VCaP (cell line): ENCODE measurements around the gene CTLA4.
"Not testable (repeated sequence)": the region's sequence is repeated elsewhere in the genome, so short reads cannot be mapped to it uniquely, and the experiment has no call there.

Source experiments
- H3K27ac ChIP-seq: fragments of 450-650 bp; 2 replicates; pipeline ENCODE4 v1.5.1; 2017
- CTCF ChIP-seq: fragments of 450-650 bp; conservative IDR thresholded peaks from 2 replicates; pipeline ENCODE4 v1.5.1; 2017; ENCODE audit warnings: mild to moderate bottlenecking, moderate library complexity

CTLA4 gene

GRCh38 chr2:203880557-203881125, 13.1 kb downstream of the CTLA4 start:
- no peak overlapping the region for H3K27ac ChIP-seq
- TF ChIP-seq CTCF = no peak

- not testable (repeated sequence) for H3K27ac ChIP-seq
Measured at GRCh38 chr2:203881185-203881584, 13.6 kb downstream of the CTLA4 start.

GRCh38 chr2:203882551-203882950, 15.0 kb downstream of the CTLA4 start:
- TF ChIP-seq CTCF = no peak
- no peak overlapping the region for H3K27ac ChIP-seq

- H3K27ac ChIP-seq = peak overlapping the region; percentile 50
- no peak for TF ChIP-seq CTCF
Measured at GRCh38 chr2:203886661-203887151, 19.1 kb downstream of the CTLA4 start.

GRCh38 chr2:203887677-203888076, 20.1 kb downstream of the CTLA4 start:
- TF ChIP-seq CTCF = no peak

GRCh38 chr2:203889542-203889941, 22.0 kb downstream of the CTLA4 start:
- no peak for TF ChIP-seq CTCF
- H3K27ac ChIP-seq = no peak overlapping the region

More at GRCh38 chr2:203887677-203888076, 20.1 kb downstream of the CTLA4 start:
- peak overlapping the region; percentile 50 for H3K27ac ChIP-seq

GRCh38 chr2:203889944-203890343, 22.4 kb downstream of the CTLA4 start:
- no peak overlapping the region for H3K27ac ChIP-seq
- no peak for TF ChIP-seq CTCF

- no peak overlapping the region for H3K27ac ChIP-seq
- TF ChIP-seq CTCF = no peak
Measured at GRCh38 chr2:203890733-203891132, 23.2 kb downstream of the CTLA4 start.
